ENCODE results near the gene GNG8. TPM values are rescaled to one million over a fixed set of nuclear protein-coding genes. Genes with fewer than 3 reads are reported as not detected.

The GNG8 gene
- not detected for total RNA-seq
- polyA plus RNA-seq (ENCODE audit: insufficient read depth in 1 of 8, insufficient read length in 8 of 8, low replicate concordance in 1 of 8), result 1 to 10 TPM in 2 of 8 donors, under 1 TPM in 2, not detected in 4; 0.70 to 2.7 (median 0.89) TPM
- long read RNA-seq, donor 1, result 0 reads
- long read RNA-seq, donor 2, result 0 reads
- long read RNA-seq, donor 3, result 0 reads
- long read RNA-seq, donor 4, result 0 reads
- long read RNA-seq, donor 5, result 0 reads
- long read RNA-seq, donor 6, result 0 reads
- long read RNA-seq, donor 7, result 0 reads
- long read RNA-seq, donor 8, result 0 reads
- long read RNA-seq, donor 9, partial matches to known transcripts, result 0 of 1 reads
- long read RNA-seq, donor 9, other reads (novel, unspliced or antisense), result 0 of 1 reads
- long read RNA-seq, donor 10, result 0 reads
- long read RNA-seq, donor 11, result 0 reads

DNA sequence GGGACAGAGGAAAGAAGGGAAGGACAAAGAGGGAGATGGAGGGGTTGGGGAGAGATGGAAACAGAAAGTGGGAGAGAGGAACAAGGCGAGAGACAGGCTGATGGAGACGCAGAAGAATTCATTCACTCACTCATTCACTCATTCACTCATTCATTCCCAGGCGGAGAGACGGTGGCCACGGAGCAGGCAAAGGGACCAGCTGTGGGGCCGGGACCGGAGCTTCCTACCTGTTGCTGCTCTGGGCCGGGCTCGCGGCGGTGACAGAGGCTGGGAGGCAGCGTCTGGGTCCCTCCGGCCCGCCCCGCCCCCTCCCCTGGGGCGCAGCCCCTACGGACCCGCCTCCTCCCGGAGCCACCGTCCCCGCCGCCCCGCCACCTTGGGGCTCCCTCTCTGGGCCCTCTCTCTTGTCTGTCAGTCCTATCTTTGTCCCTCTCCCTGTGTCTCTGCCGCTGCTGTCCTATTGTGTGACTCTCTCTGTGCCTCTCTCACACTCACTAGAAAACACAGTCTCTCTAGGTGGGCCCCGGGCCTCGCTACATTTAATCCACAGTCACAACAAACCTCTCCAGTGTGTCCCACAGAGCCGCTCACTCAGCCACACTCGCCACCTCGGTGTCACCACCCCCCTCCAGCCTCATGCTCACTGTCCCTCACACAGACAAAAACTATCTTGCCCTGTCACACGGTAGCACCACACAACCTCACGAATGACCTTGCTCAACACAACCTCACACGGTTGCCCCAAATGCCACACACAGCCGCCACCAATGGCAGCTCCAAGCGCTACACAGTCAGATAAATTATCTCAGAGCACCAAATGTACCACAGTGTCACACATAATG lies at the start of gene GNG8:
Gene GNG8 (minus strand): TSS at position 283 of the 842 bp plus-strand sequence. CDS start 1,520 bp downstream, outside the sequence.
- DNase-seq, result no peak
- H3K27me3 ChIP-seq (ENCODE audit: control insufficient read depth, insufficient read depth, low read length), result peaks cover 55% of the 10 kb centered on the region
- no peak within 1 kb of the TSS for H3K4me3 ChIP-seq (ENCODE audit: low read length)
- no peaks in the 10 kb centered on the region for H3K36me3 ChIP-seq (ENCODE audit: control insufficient read depth, insufficient read depth, low read length)
- no peaks in the 10 kb centered on the region for H3K9me3 ChIP-seq (replicated peaks; ENCODE audit: control insufficient read depth, low read depth, low read length)
- no peak within 1 kb of the TSS for H3K27ac ChIP-seq (ENCODE audit: low read length)
- H3K4me1 ChIP-seq (ENCODE audit: control insufficient read depth, insufficient read depth, low read length), result peaks cover 50% of the 10 kb centered on the region
- 35% methylated on average over 27 of the region's 34 CpGs for WGBS (ENCODE audit: insufficient coverage)

DNA sequence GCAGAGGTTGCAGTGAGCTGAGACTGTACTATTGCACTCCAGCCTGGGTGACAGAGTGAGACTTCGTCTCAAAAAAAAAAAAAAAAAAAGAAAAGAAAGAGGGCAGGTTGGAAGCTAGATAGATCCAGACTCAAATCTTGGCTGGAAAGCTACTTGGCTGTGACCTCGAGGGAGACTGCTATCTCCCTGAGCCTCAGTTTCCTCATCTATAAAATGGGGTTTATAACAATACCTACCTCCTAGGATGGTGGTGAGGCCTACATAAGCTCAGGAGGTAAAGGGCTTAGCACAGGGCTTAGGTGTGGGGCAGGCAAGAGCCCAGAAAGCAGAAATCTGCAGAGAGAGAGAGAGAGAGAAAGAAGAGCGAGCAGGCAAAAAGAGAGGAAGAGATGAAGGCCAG lies 49.2 kb upstream of the GNG8 start:
- Histone ChIP-seq H3K4me3 (ENCODE audit: low read length) (no peak overlapping the region), H3K9me3 (replicated peaks; ENCODE audit: control insufficient read depth, low read depth, low read length) (no peaks in the 10 kb centered on the region), H3K27ac (ENCODE audit: low read length) (no peak overlapping the region), H3K4me1 (ENCODE audit: control insufficient read depth, insufficient read depth, low read length) (no peaks in the 10 kb centered on the region), H3K27me3 (ENCODE audit: control insufficient read depth, insufficient read depth, low read length) (no peaks in the 10 kb centered on the region), H3K36me3 (ENCODE audit: control insufficient read depth, insufficient read depth, low read length) (peaks cover 67% of the 10 kb centered on the region)
- WGBS (ENCODE audit: insufficient coverage), result no CpG with 5 or more reads among the region's 3 CpGs
- DNase-seq, result no peak

DNA sequence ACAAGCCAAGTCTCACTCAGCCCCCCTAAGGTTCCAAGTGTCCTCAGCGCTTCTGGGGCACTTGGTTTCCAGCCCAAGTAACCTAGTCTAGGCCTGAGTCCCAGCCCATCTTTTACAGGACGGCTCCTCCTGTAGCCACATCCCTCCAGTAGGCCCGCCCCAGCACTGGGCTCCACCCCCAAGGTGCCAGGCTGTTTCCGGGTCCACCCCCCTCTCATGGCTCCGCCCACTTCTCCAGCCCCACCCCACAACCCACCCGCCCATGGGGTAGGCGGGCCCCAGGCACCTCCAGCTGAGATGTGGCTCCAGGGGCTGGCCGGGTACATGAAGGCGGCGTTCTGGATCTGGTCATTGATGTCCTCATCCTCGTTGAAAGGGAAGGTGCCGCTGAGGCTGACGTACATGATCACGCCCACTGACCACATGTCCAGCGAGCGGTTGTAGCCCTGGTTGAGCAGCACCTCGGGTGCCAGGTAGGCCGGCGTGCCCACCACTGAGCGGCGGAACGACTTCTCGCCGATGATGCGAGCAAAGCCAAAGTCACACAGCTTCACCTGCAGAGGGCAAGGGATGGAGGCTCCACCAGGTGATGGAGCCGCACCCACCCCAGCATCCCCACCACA lies 42.2 kb upstream of the GNG8 start:
- H3K9me3 ChIP-seq (replicated peaks; ENCODE audit: control insufficient read depth, low read depth, low read length), result no peaks in the 10 kb centered on the region
- 78% methylated on average over 24 of the region's 26 CpGs for WGBS (ENCODE audit: insufficient coverage)
- H3K27ac ChIP-seq (ENCODE audit: low read length), result no peak overlapping the region
- no peaks in the 10 kb centered on the region for H3K27me3 ChIP-seq (ENCODE audit: control insufficient read depth, insufficient read depth, low read length)
- DNase-seq, result no peak
- no peak overlapping the region for H3K4me3 ChIP-seq (ENCODE audit: low read length)
- peaks cover 61% of the 10 kb centered on the region for H3K36me3 ChIP-seq (ENCODE audit: control insufficient read depth, insufficient read depth, low read length)
- H3K4me1 ChIP-seq (ENCODE audit: control insufficient read depth, insufficient read depth, low read length), result no peaks in the 10 kb centered on the region

DNA sequence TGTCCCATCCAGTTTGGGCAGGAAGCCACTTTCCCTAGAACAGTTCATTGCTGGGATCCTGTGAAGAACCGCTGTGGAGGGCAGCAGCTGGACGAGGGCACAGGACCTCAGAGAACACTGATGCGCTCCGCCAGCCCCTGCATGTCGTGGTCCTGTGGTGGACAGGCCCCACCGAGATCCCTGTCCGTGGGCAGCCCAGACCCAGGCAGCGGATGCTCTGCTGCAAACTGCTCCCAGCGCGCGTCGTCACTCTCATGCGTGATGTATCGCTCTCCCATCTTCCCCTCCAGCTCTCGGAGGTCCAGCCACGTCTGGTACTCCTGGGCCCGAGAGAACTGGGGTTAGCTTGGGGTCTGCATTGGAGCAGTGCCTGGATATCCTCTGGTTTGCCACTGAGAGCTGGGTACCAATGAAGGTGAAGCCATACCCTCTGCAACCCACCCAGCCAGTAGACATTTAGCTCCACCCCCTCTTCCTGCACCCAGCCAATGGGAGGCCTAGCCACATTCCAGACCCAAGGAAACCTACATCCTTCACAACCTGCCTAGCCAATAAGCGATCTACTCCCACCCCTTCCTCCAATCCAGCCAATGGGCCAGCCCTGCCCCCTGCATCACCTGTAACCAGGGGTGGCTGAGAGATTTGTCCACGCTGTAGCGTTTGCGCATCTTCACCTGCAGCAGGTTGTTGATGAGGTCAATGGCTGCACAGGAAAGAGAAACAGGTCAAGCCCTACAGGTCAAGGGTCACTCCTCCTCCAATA lies 38.6 kb upstream of the GNG8 start:
- peaks cover 42% of the 10 kb centered on the region for H3K36me3 ChIP-seq (ENCODE audit: control insufficient read depth, insufficient read depth, low read length)
- H3K9me3 ChIP-seq (replicated peaks; ENCODE audit: control insufficient read depth, low read depth, low read length), result no peaks in the 10 kb centered on the region
- no peak overlapping the region for H3K4me3 ChIP-seq (ENCODE audit: low read length)
- no peaks in the 10 kb centered on the region for H3K27me3 ChIP-seq (ENCODE audit: control insufficient read depth, insufficient read depth, low read length)
- no peak for DNase-seq
- H3K27ac ChIP-seq (ENCODE audit: low read length), result no peak overlapping the region
- WGBS (ENCODE audit: insufficient coverage), result 93% methylated on average over 11 of the region's 21 CpGs
- no peaks in the 10 kb centered on the region for H3K4me1 ChIP-seq (ENCODE audit: control insufficient read depth, insufficient read depth, low read length)

DNA sequence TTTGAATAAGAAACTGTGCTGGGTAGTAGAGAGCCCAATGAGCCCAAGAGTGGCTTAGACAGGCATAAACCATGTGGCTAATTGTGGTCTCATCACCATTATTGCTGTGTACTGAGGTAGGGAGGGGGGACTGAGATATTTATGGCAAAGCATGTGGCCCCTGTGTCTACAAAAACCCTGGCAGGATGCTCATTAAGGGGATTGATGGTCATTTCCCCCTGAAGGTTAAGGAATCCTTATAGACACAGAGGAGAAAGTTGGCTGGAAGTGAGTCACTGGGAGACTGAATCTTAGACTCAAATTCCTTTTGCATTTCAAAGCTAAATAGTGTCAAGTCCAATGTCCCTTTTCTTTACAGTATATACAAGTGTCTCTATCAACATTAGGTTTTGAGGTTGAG lies 34.8 kb upstream of the GNG8 start:
- Histone ChIP-seq H3K36me3 (ENCODE audit: control insufficient read depth, insufficient read depth, low read length) (peaks cover 22% of the 10 kb centered on the region), H3K4me1 (ENCODE audit: control insufficient read depth, insufficient read depth, low read length) (no peaks in the 10 kb centered on the region), H3K9me3 (replicated peaks; ENCODE audit: control insufficient read depth, low read depth, low read length) (no peaks in the 10 kb centered on the region), H3K27ac (ENCODE audit: low read length) (no peak overlapping the region), H3K27me3 (ENCODE audit: control insufficient read depth, insufficient read depth, low read length) (no peaks in the 10 kb centered on the region), H3K4me3 (ENCODE audit: low read length) (no peak overlapping the region)
- no peak for DNase-seq

DNA sequence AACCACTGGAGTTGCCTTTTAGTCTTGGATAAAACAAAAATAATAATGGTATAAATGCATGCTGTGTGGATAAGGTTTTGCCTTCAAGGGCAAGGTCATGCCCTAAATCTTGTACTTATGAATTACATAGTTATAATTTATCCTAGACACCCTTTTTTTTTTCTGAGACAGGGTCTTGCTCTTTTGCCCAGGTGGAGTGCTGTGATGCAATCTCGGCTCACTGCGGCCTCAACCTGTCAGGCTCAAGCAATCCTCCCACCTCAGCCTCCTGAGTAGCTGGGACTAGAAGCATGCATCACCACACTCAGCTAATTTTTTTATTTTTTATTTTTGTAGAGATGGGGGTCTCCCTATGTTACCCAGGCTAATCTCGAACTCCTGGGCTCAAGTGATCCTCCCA lies 32.7 kb upstream of the GNG8 start:
- H3K27me3 ChIP-seq (ENCODE audit: control insufficient read depth, insufficient read depth, low read length), result peaks cover 3% of the 10 kb centered on the region
- no peaks in the 10 kb centered on the region for H3K4me1 ChIP-seq (ENCODE audit: control insufficient read depth, insufficient read depth, low read length)
- no peak overlapping the region for H3K4me3 ChIP-seq (ENCODE audit: low read length)
- no CpG with 5 or more reads among the region's 3 CpGs for WGBS (ENCODE audit: insufficient coverage)
- no peaks in the 10 kb centered on the region for H3K9me3 ChIP-seq (replicated peaks; ENCODE audit: control insufficient read depth, low read depth, low read length)
- DNase-seq, result no peak
- H3K27ac ChIP-seq (ENCODE audit: low read length), result no peak overlapping the region
- peaks cover 8% of the 10 kb centered on the region for H3K36me3 ChIP-seq (ENCODE audit: control insufficient read depth, insufficient read depth, low read length)

DNA sequence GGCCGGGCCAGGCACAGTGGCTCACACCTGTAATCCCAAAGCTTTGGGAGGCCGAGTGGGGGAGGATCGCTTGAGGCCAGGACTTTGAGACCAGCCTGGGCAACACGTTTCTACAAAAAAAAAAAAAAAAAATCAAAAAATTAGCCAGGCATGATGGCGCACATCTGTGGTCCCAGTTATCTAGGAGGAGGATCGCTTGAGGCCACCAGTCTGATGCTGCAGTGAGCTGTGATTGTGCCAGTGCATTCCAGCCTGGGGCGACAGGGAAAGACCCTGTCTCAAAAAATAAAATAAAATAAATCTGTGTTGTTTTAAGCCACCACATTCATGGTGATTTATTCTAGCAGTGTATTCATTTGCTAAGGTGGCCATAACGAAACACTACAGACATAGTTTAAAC lies 29.1 kb upstream of the GNG8 start:
- no peak for DNase-seq
- H3K27ac ChIP-seq (ENCODE audit: low read length), result no peak overlapping the region
- peaks cover 12% of the 10 kb centered on the region for H3K4me1 ChIP-seq (ENCODE audit: control insufficient read depth, insufficient read depth, low read length)
- no peak overlapping the region for H3K4me3 ChIP-seq (ENCODE audit: low read length)
- no peaks in the 10 kb centered on the region for H3K9me3 ChIP-seq (replicated peaks; ENCODE audit: control insufficient read depth, low read depth, low read length)
- 73% methylated on average over 3 of the region's 8 CpGs for WGBS (ENCODE audit: insufficient coverage)
- H3K27me3 ChIP-seq (ENCODE audit: control insufficient read depth, insufficient read depth, low read length), result peaks cover 8% of the 10 kb centered on the region
- no peaks in the 10 kb centered on the region for H3K36me3 ChIP-seq (ENCODE audit: control insufficient read depth, insufficient read depth, low read length)

DNA sequence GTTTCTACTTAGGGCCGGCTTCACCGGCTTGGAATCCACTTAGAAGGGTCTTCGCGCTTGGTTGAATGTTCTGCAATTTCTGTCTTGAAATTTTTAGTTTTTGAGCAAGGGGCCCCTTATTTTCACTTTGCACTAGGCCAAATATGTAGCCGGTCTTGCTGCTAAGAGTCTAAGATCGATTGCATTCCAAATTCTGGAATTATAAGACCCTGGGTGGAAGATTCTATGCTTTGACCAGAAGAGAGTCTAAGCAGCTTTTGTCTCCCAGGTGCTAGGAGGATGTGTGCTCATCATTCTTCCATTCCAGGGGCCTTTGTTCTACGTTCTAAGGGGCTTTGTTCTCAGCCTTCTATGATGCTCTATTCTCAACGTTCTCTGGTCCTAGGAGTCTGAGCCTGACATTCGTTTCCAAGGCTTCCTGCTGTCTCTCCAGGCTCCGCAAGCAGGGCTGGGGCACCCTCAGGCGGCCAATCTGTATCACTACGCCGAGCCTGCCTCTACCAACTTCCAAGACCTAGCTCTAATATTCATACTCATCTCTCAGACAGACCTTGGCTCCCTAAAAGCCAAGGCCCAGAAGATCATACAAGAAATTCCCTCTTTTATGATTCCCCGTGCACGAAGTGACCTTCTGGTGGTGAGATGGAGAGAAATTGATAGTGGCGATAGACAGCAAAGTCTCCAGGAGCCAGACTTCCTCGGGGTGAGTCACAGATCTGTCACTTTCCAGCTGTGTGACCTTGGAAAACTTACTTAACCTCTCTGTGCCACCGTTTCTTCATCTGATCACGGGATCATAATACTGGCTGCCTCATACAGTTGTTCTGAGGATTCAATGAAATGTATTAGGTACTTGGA lies 26.0 kb upstream of the GNG8 start:
- Histone ChIP-seq H3K4me1 (ENCODE audit: control insufficient read depth, insufficient read depth, low read length) (peaks cover 25% of the 10 kb centered on the region), H3K36me3 (ENCODE audit: control insufficient read depth, insufficient read depth, low read length) (no peaks in the 10 kb centered on the region), H3K9me3 (replicated peaks; ENCODE audit: control insufficient read depth, low read depth, low read length) (no peaks in the 10 kb centered on the region), H3K4me3 (ENCODE audit: low read length) (peak overlapping the region; percentile 43), H3K27ac (ENCODE audit: low read length) (peak overlapping the region; percentile 95), H3K27me3 (ENCODE audit: control insufficient read depth, insufficient read depth, low read length) (peaks cover 18% of the 10 kb centered on the region)
- WGBS (ENCODE audit: insufficient coverage), result 1% methylated on average over 13 of the region's 19 CpGs
- peak; percentile 94 for DNase-seq

DNA sequence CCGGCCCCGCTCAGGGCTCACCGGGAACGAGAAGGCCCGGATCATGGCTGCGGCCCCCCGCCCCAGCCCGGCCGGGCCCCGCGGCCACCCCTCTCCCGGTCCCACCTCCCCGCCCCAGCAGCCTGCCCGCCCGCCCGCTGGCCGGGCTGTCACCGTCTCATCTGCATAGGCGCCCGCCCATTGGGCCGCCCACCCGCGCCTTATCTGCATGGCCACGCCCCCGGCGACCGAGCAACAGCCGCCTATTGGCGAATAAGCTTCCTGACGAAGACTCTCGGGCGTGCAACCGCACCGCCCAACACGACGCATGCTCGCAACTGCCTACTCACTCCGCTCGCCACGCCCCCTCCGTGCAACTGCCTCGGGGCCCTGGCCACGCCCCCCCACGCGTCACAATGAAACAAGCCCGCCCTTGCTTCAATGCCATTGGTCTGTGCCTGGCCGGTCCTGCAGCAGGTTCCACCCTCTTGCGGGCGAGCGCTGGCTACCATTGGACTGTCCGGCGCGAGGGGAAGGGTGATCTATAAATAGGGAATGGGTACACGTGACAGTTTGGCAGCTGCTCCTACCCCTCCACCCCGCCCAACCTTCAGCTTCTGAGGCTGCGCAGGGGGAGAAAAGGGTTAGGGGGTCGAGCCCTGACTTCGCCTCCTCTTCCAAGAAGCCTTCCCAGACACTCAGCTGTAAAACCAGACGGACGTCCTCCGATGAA lies 25.2 kb upstream of the GNG8 start, which contains the start of gene DACT3:
Gene DACT3 (minus strand): TSS at position 163 of the 712 bp plus-strand sequence. CDS start 118 bp downstream, at position 45.
- DNase-seq, result peak; percentile 100
- WGBS (ENCODE audit: insufficient coverage), result under 1% methylated on average over 49 of the region's 61 CpGs
- Histone ChIP-seq H3K9me3 (replicated peaks; ENCODE audit: control insufficient read depth, low read depth, low read length) (no peaks in the 10 kb centered on the region), H3K27me3 (ENCODE audit: control insufficient read depth, insufficient read depth, low read length) (peaks cover 18% of the 10 kb centered on the region), H3K4me3 (ENCODE audit: low read length) (peak within 1 kb of the TSS; percentile 75), H3K36me3 (ENCODE audit: control insufficient read depth, insufficient read depth, low read length) (no peaks in the 10 kb centered on the region), H3K27ac (ENCODE audit: low read length) (peak within 1 kb of the TSS; percentile 95), H3K4me1 (ENCODE audit: control insufficient read depth, insufficient read depth, low read length) (peaks cover 25% of the 10 kb centered on the region)

Data from muscle of leg (tissue), 16 donors.